GM23338 (cell line): Measurements from ENCODE around the gene KIRREL3. TPM values are rescaled to one million over a fixed set of nuclear protein-coding genes. Genes with fewer than 3 reads are reported as not detected.

Experiments
- ATAC-seq: fragments of 200-7000 bp; cut with Tn5 transposase; 3 replicates; pipeline ENCODE4 v1.9.1; 2020
- DNase-seq: peaks from one replicate; pipeline ENCODE4 v3.0.0-alpha.2; 2015; ENCODE audit warnings: low spot score
- H2AFZ ChIP-seq: fragments of 200-600 bp; sonication (generic); 2 replicates; pipeline ENCODE4 v1.8.0; 2016; ENCODE audit warnings: antibody characterized with exemption, mild to moderate bottlenecking, moderate library complexity
- H3F3A ChIP-seq: fragments of 200-600 bp; sonication (generic); replicated peaks from 2 replicates; pipeline ENCODE4 v1.8.0; 2017; ENCODE audit warnings: antibody characterized with exemption, mixed run types, low read depth
- H3K27ac ChIP-seq: fragments of 200-600 bp; sonication (generic); 2 replicates; pipeline ENCODE4 v1.6.1; 2016; ENCODE audit warnings: low read depth
- H3K27me3 ChIP-seq: fragments of 200-600 bp; sonication (generic); 2 replicates; pipeline ENCODE4 v1.8.0; 2016; ENCODE audit warnings: mild to moderate bottlenecking, mixed run types, moderate library complexity; ENCODE audit not compliant: insufficient read depth
- H3K36me3 ChIP-seq: fragments of 200-600 bp; sonication (generic); 2 replicates; pipeline ENCODE4 v1.8.0; 2016; ENCODE audit warnings: mild to moderate bottlenecking; ENCODE audit not compliant: insufficient read depth
- H3K4me1 ChIP-seq: fragments of 200-600 bp; sonication (generic); 2 replicates; pipeline ENCODE4 v1.8.0; 2016; ENCODE audit warnings: mild to moderate bottlenecking, moderate library complexity; ENCODE audit not compliant: insufficient read depth
- H3K4me2 ChIP-seq: fragments of 200-600 bp; sonication (generic); 2 replicates; pipeline ENCODE4 v1.7.1; 2017; ENCODE audit warnings: mixed run types
- H3K4me3 ChIP-seq: fragments of 200-600 bp; sonication (generic); 2 replicates; pipeline ENCODE4 v1.6.1; 2016; ENCODE audit warnings: mixed run types
- H3K79me2 ChIP-seq: fragments of 200-600 bp; sonication (generic); replicated peaks from 2 replicates; pipeline ENCODE4 v1.8.0; 2017; ENCODE audit warnings: mild to moderate bottlenecking; ENCODE audit not compliant: insufficient read depth
- H3K9me2 ChIP-seq: fragments of 200-600 bp; sonication (generic); 2 replicates; pipeline ENCODE4 v1.8.0; 2017; ENCODE audit not compliant: insufficient read depth
- H4K20me1 ChIP-seq: fragments of 200-600 bp; sonication (generic); replicated peaks from 2 replicates; pipeline ENCODE4 v1.8.0; 2017; ENCODE audit warnings: mild to moderate bottlenecking; ENCODE audit not compliant: insufficient read depth
- H3K27ac Mint-ChIP-seq: 2 replicates; pipeline ENCODE4 v1.8.0; 2020; ENCODE audit warnings: inconsistent platforms, mild to moderate bottlenecking, moderate library complexity, mixed read lengths
- H3K27me3 Mint-ChIP-seq: 3 replicates; pipeline ENCODE4 v1.8.0; 2022; ENCODE audit warnings: low read depth, mild to moderate bottlenecking, moderate library complexity, mixed read lengths, inconsistent platforms; ENCODE audit not compliant: insufficient read depth, poor library complexity
- H3K36me3 Mint-ChIP-seq: 3 replicates; pipeline ENCODE4 v1.8.0; 2021; ENCODE audit warnings: low read depth, mild to moderate bottlenecking, inconsistent platforms, moderate library complexity, mixed read lengths
- H3K4me1 Mint-ChIP-seq: 3 replicates; pipeline ENCODE4 v1.8.0; 2020; ENCODE audit warnings: mild to moderate bottlenecking, inconsistent platforms, mixed read lengths
- H3K4me3 Mint-ChIP-seq: 3 replicates; pipeline ENCODE4 v1.8.0; 2021; ENCODE audit warnings: moderate library complexity, mild to moderate bottlenecking, inconsistent platforms, mixed read lengths
- H3K9me3 Mint-ChIP-seq: 3 replicates; pipeline ENCODE4 v1.8.0; 2020; ENCODE audit warnings: moderate library complexity, mild to moderate bottlenecking, inconsistent platforms, mixed read lengths
- EZH2 ChIP-seq: fragments of 200-600 bp; sonication (generic); IDR thresholded peaks from one replicate; pipeline ENCODE4 v1.8.0; 2017; ENCODE audit warnings: antibody characterized with exemption, mild to moderate bottlenecking, low read depth; ENCODE audit not compliant: unreplicated experiment
- EZH2phosphoT487 ChIP-seq: fragments of 200-600 bp; sonication (generic); IDR thresholded peaks from one replicate; pipeline ENCODE4 v1.8.1; 2018; ENCODE audit warnings: antibody characterized with exemption; ENCODE audit not compliant: unreplicated experiment
- JUNB ChIP-seq: IDR thresholded peaks from one replicate; pipeline ENCODE4 v1.6.1; 2016; ENCODE audit warnings: antibody characterized with exemption; ENCODE audit not compliant: unreplicated experiment
- NANOG ChIP-seq: IDR thresholded peaks from 2 replicates; pipeline ENCODE4 v1.6.1; 2016; ENCODE audit warnings: antibody characterized with exemption, borderline replicate concordance
- POLR2AphosphoS5 ChIP-seq: IDR thresholded peaks from 2 replicates; pipeline ENCODE4 v1.6.1; 2016; ENCODE audit warnings: antibody characterized with exemption, low read depth
- ZNF331 ChIP-seq: fragments of 250-450 bp; sonication (Bioruptor Pico); IDR thresholded peaks from 2 replicates; pipeline ENCODE4 v1.5.0; 2020; ENCODE audit warnings: low read depth, mild to moderate bottlenecking, moderate library complexity
- ZNF462 ChIP-seq: fragments of 250-450 bp; sonication (Bioruptor Pico); IDR thresholded peaks from 2 replicates; pipeline ENCODE4 v1.5.0; 2020; ENCODE audit warnings: mild to moderate bottlenecking, moderate library complexity
- polyA plus RNA-seq: library from polyadenylated mRNA; unstranded; fragments of >200 nt; fragmentation: Nextera tagmentation; extraction: Ambion mirVana; gene quantifications from 2 replicates; pipeline ENCODE4 v1.2.1, GENCODE V29; 2016
- total RNA-seq: library from RNA; depleted of rRNA; stranded (reverse); fragments of >200 nt; shearing (Covaris generic); gene quantifications from 2 replicates; pipeline ENCODE4 v1.2.3, GENCODE V29; 2014
- TF ChIP-seq, protein P1 (sequence below), 2 experiments: fragments of 200-600 bp in 1 of 2; sonication (generic) in 1 of 2; conservative IDR thresholded peaks; 2 replicates each; pipeline versions ENCODE4 v1.5.1 to v1.6.1; 2016 to 2017; ENCODE audit warnings: antibody characterized with exemption in 2 of 2, low read depth in 2 of 2, mild to moderate bottlenecking in 2 of 2, moderate library complexity in 1 of 2
- TF ChIP-seq, protein P2 (sequence below): IDR thresholded peaks from 2 replicates; pipeline ENCODE4 v1.6.1; 2016; ENCODE audit warnings: antibody characterized with exemption

The KIRREL3 gene
- total and polyA plus RNA-seq, 2 experiments from 2014 or later, result 0.13 to 1.5 TPM

- H3K27ac ChIP-seq, result no peak overlapping the region
- Mint-ChIP-seq H3K4me3 (no peak overlapping the region; the same call in 2 of the 3 replicates), H3K27ac (peak overlapping the region; percentile 80), H3K4me1 (peaks cover 30% of the 10 kb centered on the region), H3K36me3 (peaks cover 9% of the 10 kb centered on the region; the same call in 1 of the 3 replicates), H3K27me3 (no peaks in the 10 kb centered on the region), H3K9me3 (peaks cover 16% of the 10 kb centered on the region)
- ATAC-seq, result no peak
- no peak overlapping the region; the same call in 1 of the 2 replicates for H3K4me3 ChIP-seq
- no peak overlapping the region for H2AFZ ChIP-seq
- H3K9me2 ChIP-seq, result peaks cover 6% of the 10 kb centered on the region
- H4K20me1 ChIP-seq, result no peaks in the 10 kb centered on the region
- H3K36me3 ChIP-seq, result no peaks in the 10 kb centered on the region
- H3K79me2 ChIP-seq, result no peaks in the 10 kb centered on the region
- peak overlapping the region; percentile 46 for H3K4me2 ChIP-seq
- no peaks in the 10 kb centered on the region for H3F3A ChIP-seq
- no peaks in the 10 kb centered on the region for H3K27me3 ChIP-seq
- DNase-seq, result no peak
- H3K4me1 ChIP-seq, result peaks cover 28% of the 10 kb centered on the region
- TF ChIP-seq ZNF462 (CRISPR knock-in tag) (no peak), NANOG (no peak), EZH2phosphoT487 (no peak), EZH2 (no peak), POLR2AphosphoS5 (no peak)
Observed at GRCh38 chr11:126899961-126900748, 100.4 kb downstream of the KIRREL3 start.

DNA sequence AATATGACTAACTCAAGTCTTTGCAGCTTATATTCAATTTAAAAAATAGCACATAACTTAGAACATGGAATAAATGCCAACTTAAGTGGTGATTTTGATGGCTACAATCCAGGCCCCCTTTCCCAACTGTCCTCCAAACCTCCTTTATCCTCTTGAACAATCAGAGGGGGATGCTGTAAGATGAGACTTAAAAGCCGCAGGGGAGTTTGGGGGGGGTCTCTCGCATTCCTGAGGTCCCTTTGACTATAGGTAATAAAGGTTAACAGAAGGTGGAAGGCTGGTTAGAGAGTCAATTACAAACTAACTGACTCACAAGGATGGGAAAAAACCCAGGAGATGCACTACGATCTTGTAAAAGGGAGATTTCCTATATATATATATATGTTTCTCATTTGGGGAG lies 101.8 kb downstream of the KIRREL3 start:
- no peaks in the 10 kb centered on the region for H3F3A ChIP-seq
- ATAC-seq (peak; percentile 86), DNase-seq (peak; percentile 67)
- H3K27me3 Mint-ChIP-seq, result no peaks in the 10 kb centered on the region
- no peak overlapping the region for H3K27ac ChIP-seq
- H3K4me3 Mint-ChIP-seq, result no peak overlapping the region
- peaks cover 6% of the 10 kb centered on the region for H3K9me2 ChIP-seq
- no peak overlapping the region; the same call in 1 of the 2 replicates for H3K4me2 ChIP-seq
- peaks cover 24% of the 10 kb centered on the region for H3K9me3 Mint-ChIP-seq
- peaks cover 31% of the 10 kb centered on the region for H3K4me1 ChIP-seq
- no peaks in the 10 kb centered on the region for H3K79me2 ChIP-seq
- no peak overlapping the region for H3K27ac Mint-ChIP-seq
- H3K36me3 ChIP-seq, result no peaks in the 10 kb centered on the region
- H3K4me3 ChIP-seq, result no peak overlapping the region
- H3K27me3 ChIP-seq, result no peaks in the 10 kb centered on the region
- peaks cover 34% of the 10 kb centered on the region for H3K4me1 Mint-ChIP-seq
- peaks cover 9% of the 10 kb centered on the region; the same call in 1 of the 3 replicates for H3K36me3 Mint-ChIP-seq
- H4K20me1 ChIP-seq, result no peaks in the 10 kb centered on the region
- no peak overlapping the region for H2AFZ ChIP-seq
- no peak for TF ChIP-seq POLR2AphosphoS5
- TF ChIP-seq, protein P1, sequence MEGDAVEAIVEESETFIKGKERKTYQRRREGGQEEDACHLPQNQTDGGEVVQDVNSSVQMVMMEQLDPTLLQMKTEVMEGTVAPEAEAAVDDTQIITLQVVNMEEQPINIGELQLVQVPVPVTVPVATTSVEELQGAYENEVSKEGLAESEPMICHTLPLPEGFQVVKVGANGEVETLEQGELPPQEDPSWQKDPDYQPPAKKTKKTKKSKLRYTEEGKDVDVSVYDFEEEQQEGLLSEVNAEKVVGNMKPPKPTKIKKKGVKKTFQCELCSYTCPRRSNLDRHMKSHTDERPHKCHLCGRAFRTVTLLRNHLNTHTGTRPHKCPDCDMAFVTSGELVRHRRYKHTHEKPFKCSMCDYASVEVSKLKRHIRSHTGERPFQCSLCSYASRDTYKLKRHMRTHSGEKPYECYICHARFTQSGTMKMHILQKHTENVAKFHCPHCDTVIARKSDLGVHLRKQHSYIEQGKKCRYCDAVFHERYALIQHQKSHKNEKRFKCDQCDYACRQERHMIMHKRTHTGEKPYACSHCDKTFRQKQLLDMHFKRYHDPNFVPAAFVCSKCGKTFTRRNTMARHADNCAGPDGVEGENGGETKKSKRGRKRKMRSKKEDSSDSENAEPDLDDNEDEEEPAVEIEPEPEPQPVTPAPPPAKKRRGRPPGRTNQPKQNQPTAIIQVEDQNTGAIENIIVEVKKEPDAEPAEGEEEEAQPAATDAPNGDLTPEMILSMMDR (conservative IDR thresholded peaks at IDR 0.05; ENCODE audit: low read depth in 2 of 2), result no peak
- TF ChIP-seq, protein P2, sequence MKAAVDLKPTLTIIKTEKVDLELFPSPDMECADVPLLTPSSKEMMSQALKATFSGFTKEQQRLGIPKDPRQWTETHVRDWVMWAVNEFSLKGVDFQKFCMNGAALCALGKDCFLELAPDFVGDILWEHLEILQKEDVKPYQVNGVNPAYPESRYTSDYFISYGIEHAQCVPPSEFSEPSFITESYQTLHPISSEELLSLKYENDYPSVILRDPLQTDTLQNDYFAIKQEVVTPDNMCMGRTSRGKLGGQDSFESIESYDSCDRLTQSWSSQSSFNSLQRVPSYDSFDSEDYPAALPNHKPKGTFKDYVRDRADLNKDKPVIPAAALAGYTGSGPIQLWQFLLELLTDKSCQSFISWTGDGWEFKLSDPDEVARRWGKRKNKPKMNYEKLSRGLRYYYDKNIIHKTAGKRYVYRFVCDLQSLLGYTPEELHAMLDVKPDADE, result no peak
- no peak for TF ChIP-seq ZNF331
- TF ChIP-seq NANOG, result no peak
- TF ChIP-seq JUNB, result no peak
- TF ChIP-seq EZH2, result no peak
